Natural killer cell (primary cell): Measurements from ENCODE around the gene GDPD1. TPM values are rescaled to one million over a fixed set of nuclear protein-coding genes. Genes with fewer than 3 reads are reported as not detected.

ENCODE experiments used
- ATAC-seq, 3 donors: fragments of 150-1000 bp in 2 of 3; fragments of 200-7000 bp in 1 of 3; cut with Tn5 transposase; 1 replicate in 1 of 3; 2 replicates in 2 of 3; pipeline ENCODE4 v1.10.0; 2021; ENCODE audit warnings: mild to moderate bottlenecking in 2 of 3, moderate library complexity in 2 of 3
- DNase-seq, 2 donors: peaks; one replicate each; pipeline versions ENCODE4 v3.0.0 to v3.0.0-alpha.2; 2013 to 2021; ENCODE audit warnings: mixed read lengths in 1 of 2
- H3K27ac ChIP-seq: one replicate; pipeline ENCODE4 v1.5.1; 2013; ENCODE audit warnings: mild to moderate bottlenecking, low read length
- H3K27me3 ChIP-seq: one replicate; pipeline ENCODE4 v1.6.1; 2013; ENCODE audit warnings: low read length; ENCODE audit not compliant: control insufficient read depth, insufficient read depth
- H3K36me3 ChIP-seq: one replicate; pipeline ENCODE4 v1.6.1; 2013; ENCODE audit warnings: low read length; ENCODE audit not compliant: control insufficient read depth, insufficient read depth
- H3K4me1 ChIP-seq: one replicate; pipeline ENCODE4 v1.6.1; 2013; ENCODE audit warnings: low read length; ENCODE audit not compliant: control insufficient read depth, insufficient read depth
- H3K4me3 ChIP-seq: one replicate; pipeline ENCODE4 v1.5.1; 2013; ENCODE audit warnings: low read length
- H3K9me3 ChIP-seq: one replicate; pipeline ENCODE4 v1.6.1; 2013; ENCODE audit warnings: low read length; ENCODE audit not compliant: control insufficient read depth, insufficient read depth
- H3K27ac Mint-ChIP-seq, 2 donors: one replicate each; pipeline ENCODE4 v1.8.0; 2022; ENCODE audit warnings: mild to moderate bottlenecking in 2 of 2, mixed read lengths in 2 of 2, moderate library complexity in 1 of 2
- H3K27me3 Mint-ChIP-seq, 2 donors: one replicate each; pipeline ENCODE4 v1.8.0; 2022; ENCODE audit warnings: low read depth in 2 of 2, mixed read lengths in 2 of 2
- H3K36me3 Mint-ChIP-seq: one replicate; pipeline ENCODE4 v1.8.0; 2022; ENCODE audit warnings: mixed read lengths
- H3K4me1 Mint-ChIP-seq, 2 donors: one replicate each; pipeline ENCODE4 v1.8.0; 2022; ENCODE audit warnings: mixed read lengths in 2 of 2
- H3K4me3 Mint-ChIP-seq: one replicate; pipeline ENCODE4 v1.8.0; 2022; ENCODE audit warnings: mild to moderate bottlenecking, moderate library complexity, mixed read lengths
- H3K9me3 Mint-ChIP-seq, 2 donors: one replicate each; pipeline ENCODE4 v1.8.0; 2022; ENCODE audit warnings: mixed read lengths in 2 of 2
- WGBS: methylation state at CpG from one replicate; pipeline ENCODE4 v1.1.7; 2013; ENCODE audit warnings: missing lambda C conversion rate; ENCODE audit not compliant: insufficient coverage; 5-methylcytosine and 5-hydroxymethylcytosine counted together
- intact Hi-C: fragments of 100-400 bp; cut with micrococcal nuclease; formaldehyde crosslinking; loops from one replicate; pipeline ENCODE4 v1.14.2; 2022
- total RNA-seq, 4 donors: library from RNA; stranded (reverse); fragments of 120-200 nt in 1 of 4; gene quantifications; one replicate each; pipeline versions ENCODE4 v1.2.3 to v1.2.4, GENCODE V29; 2013 to 2022
- TF ChIP-seq, protein P1 (sequence below): fragments of 200-600 bp; IDR thresholded peaks from one replicate; pipeline ENCODE4 v1.8.0; 2022; ENCODE audit warnings: antibody characterized with exemption

Gene GDPD1
- total RNA-seq, 3 donors from 2014 or later (not counting 1 experiment from before 2014, with no cell fraction given), result 4.0 to 5.3 (median 5.1) TPM

DNA sequence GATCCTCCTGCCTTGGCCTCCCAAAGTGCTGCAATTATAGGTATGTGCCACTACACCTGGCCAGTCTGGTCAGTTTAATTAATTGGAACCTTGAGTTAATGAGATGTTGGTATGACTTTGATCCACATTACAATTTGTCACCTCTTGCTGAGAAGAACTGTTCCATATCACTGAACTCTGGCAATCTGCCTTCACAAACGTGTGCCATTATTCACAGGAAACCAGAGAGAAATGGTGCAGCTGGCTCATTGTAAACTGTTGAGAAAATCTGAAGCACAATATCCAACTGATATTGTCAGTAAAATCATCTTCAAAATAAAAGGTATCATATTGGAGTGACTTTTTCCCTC, 71.8 kb downstream of the GDPD1 start:
- WGBS, result 33% methylated on average over 1 of the region's 1 CpG
- Mint-ChIP-seq H3K4me1 (no peaks in the 10 kb centered on the region), H3K27ac (no peak overlapping the region), H3K36me3 (no peaks in the 10 kb centered on the region), H3K27me3 (no peaks in the 10 kb centered on the region), H3K4me3 (no peak overlapping the region), H3K9me3 (no peaks in the 10 kb centered on the region)
- Histone ChIP-seq H3K27ac (no peak overlapping the region), H3K27me3 (no peaks in the 10 kb centered on the region), H3K36me3 (no peaks in the 10 kb centered on the region), H3K4me3 (no peak overlapping the region), H3K4me1 (no peaks in the 10 kb centered on the region), H3K9me3 (no peaks in the 10 kb centered on the region)
- DNase-seq (no peak), ATAC-seq (no peak)
- TF ChIP-seq, protein P1, sequence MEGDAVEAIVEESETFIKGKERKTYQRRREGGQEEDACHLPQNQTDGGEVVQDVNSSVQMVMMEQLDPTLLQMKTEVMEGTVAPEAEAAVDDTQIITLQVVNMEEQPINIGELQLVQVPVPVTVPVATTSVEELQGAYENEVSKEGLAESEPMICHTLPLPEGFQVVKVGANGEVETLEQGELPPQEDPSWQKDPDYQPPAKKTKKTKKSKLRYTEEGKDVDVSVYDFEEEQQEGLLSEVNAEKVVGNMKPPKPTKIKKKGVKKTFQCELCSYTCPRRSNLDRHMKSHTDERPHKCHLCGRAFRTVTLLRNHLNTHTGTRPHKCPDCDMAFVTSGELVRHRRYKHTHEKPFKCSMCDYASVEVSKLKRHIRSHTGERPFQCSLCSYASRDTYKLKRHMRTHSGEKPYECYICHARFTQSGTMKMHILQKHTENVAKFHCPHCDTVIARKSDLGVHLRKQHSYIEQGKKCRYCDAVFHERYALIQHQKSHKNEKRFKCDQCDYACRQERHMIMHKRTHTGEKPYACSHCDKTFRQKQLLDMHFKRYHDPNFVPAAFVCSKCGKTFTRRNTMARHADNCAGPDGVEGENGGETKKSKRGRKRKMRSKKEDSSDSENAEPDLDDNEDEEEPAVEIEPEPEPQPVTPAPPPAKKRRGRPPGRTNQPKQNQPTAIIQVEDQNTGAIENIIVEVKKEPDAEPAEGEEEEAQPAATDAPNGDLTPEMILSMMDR, result no peak
- intact Hi-C loops, result no loop called here

DNA sequence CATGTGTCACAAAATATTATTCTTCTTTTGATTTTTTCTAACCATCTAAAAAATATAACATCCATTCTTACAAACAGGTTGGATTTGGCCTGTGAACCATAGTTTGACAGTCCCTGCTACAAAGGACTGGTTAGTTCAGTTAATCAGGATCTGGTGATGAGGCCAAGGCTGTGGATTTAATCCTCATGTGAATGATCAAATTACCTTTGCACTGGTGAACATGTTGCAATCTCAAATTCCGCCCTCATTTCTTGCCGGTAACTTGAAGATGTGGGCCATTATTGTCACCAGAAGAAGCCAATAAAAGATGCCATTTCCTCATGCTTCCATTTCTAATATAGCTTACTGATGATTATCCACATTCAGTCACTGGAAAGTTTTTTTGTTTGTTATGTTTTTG, 75.9 kb downstream of the GDPD1 start:
- peaks cover 0 to 3% of the 10 kb centered on the region in 2 donors for H3K27me3 Mint-ChIP-seq
- TF ChIP-seq, protein P1, result no peak
- DNase-seq (no peak), ATAC-seq (no peak)
- H3K36me3 Mint-ChIP-seq, result no peaks in the 10 kb centered on the region
- H3K4me3 Mint-ChIP-seq, result no peak overlapping the region
- Histone ChIP-seq H3K36me3 (no peaks in the 10 kb centered on the region), H3K4me3 (no peak overlapping the region), H3K4me1 (no peaks in the 10 kb centered on the region), H3K27ac (no peak overlapping the region), H3K27me3 (no peaks in the 10 kb centered on the region), H3K9me3 (no peaks in the 10 kb centered on the region)
- no peaks in the 10 kb centered on the region for H3K4me1 Mint-ChIP-seq
- no peaks in the 10 kb centered on the region for H3K9me3 Mint-ChIP-seq
- intact Hi-C loops, result no loop called here
- no peak overlapping the region for H3K27ac Mint-ChIP-seq
- WGBS, result 97% methylated on average over 2 of the region's 2 CpGs

DNA sequence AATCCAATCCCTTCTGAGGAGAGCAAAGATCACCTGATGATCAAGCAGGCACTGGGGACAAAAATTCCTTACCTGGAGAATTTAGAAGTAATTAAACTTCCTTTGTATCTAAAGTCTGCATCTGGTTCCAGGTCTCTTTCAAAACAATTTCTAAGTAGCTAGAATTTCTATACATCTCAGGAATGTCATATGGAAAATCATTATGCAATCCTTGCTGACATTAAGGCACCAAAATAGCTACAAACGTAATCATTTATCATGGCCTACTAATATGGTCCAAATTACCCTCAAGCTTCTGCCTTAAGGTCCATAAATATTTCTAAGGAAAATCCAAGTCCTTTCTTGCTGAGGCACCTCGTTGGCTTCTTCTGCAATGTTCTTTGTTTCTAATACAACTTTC, 78.2 kb downstream of the GDPD1 start:
- Mint-ChIP-seq H3K36me3 (no peaks in the 10 kb centered on the region), H3K9me3 (no peaks in the 10 kb centered on the region), H3K4me3 (no peak overlapping the region), H3K27me3 (peaks cover 0 to 3% of the 10 kb centered on the region in 2 donors), H3K4me1 (no peaks in the 10 kb centered on the region), H3K27ac (no peak overlapping the region)
- no peaks in the 10 kb centered on the region for H3K9me3 ChIP-seq
- no peak overlapping the region for H3K27ac ChIP-seq
- intact Hi-C loops, result no loop called here
- H3K4me3 ChIP-seq, result no peak overlapping the region
- no peaks in the 10 kb centered on the region for H3K36me3 ChIP-seq
- DNase-seq (no peak), ATAC-seq (no peak)
- no peaks in the 10 kb centered on the region for H3K4me1 ChIP-seq
- WGBS, result 65% methylated on average over 2 of the region's 2 CpGs
- H3K27me3 ChIP-seq, result no peaks in the 10 kb centered on the region
- TF ChIP-seq, protein P1, result no peak

DNA sequence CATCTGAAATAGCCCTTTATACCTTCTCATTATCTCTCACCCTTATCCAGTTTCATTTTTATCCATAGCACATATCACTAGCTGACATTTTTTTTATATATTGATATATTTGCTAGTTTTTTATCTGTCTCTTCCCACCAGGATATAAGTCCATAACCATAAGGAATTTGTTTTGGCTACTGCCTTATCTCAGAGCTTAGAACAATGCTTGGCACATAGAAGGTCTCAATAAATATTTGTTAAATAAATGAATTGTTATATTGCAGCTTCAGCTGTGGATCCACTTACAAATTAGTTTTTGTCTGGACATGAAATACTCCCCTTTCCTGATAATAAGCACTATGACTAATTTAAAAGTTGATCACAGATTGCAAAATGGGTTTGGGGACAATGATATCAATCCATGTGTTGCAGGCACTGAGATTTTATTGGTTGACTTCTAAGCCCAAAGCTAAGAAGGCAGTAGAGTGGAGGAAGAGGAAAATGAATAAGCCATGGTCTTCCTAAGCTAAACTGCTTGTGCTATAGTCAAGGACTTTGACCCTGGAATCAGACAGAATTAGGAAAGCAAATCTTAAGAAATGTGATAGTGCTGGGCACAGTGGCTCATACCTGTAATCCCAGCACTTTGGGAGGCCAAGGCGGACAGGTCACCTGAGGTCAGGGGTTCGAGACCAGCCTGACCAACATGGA, 79.2 kb downstream of the GDPD1 start:
- H3K4me3 ChIP-seq, result no peak overlapping the region
- no peaks in the 10 kb centered on the region for H3K27me3 ChIP-seq
- TF ChIP-seq, protein P1, result no peak
- Mint-ChIP-seq H3K27me3 (peaks cover 0 to 3% of the 10 kb centered on the region in 2 donors), H3K27ac (no peak overlapping the region), H3K36me3 (no peaks in the 10 kb centered on the region), H3K9me3 (no peaks in the 10 kb centered on the region), H3K4me3 (no peak overlapping the region), H3K4me1 (no peaks in the 10 kb centered on the region)
- no peaks in the 10 kb centered on the region for H3K36me3 ChIP-seq
- H3K4me1 ChIP-seq, result no peaks in the 10 kb centered on the region
- no peak for ATAC-seq
- H3K9me3 ChIP-seq, result no peaks in the 10 kb centered on the region
- H3K27ac ChIP-seq, result no peak overlapping the region
- DNase-seq, result no peak
- WGBS, result 100% methylated on average over 2 of the region's 2 CpGs
- intact Hi-C loops, result no loop called here
